ENCODE data around the gene MUC5B. TPM values are rescaled to one million over a fixed set of nuclear protein-coding genes. Genes with fewer than 3 reads are reported as not detected.

MUC5B gene
- total and polyA plus RNA-seq, 2 donors (not counting 3 experiments of a cell fraction or from before 2014, with no cell fraction given), result not detected

DNA sequence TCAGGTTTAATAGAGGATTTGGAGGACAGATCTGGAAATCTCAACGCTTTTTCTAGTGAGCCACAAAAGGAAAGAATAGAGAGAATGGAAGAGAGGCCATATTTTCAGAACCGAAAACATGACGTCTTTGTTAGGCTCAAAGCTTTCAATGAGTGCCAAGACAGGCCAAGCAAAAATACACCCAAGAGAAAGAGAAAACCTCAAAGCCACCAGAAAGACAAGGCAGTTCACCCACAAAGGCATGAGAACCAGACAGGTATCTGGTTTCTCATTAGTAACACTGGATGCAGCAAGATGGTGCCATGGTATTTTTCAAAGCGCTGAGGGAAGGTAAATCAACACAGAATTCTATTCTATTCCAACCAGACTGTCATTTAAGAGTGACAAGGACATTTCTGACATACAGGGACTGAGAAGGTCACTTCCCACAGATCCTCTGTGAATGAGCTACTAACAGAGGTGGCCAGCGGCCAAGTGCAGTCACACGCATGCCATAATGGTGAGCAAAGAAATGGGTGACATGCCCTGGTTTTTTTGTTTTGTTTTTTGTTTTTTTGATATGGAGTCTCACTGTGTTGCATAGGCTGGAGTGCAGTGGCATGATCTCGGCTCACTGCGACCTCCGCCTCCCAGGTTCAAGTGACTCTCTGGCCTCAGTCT, 44.7 kb downstream of the MUC5B start:
- Histone ChIP-seq H3K9ac (replicated peaks; ENCODE audit: extremely low read depth, insufficient read depth, low read length) (no peak overlapping the region), H3K4me2 (ENCODE audit: insufficient read depth, low read length) (no peak overlapping the region), H3K36me3 (ENCODE audit: control insufficient read depth in 2 of 2, extremely low read depth in 1 of 2, insufficient read depth in 2 of 2, low read length in 2 of 2) (no peaks in the 10 kb centered on the region), H3K4me3 (replicated peaks in 1 of 3; ENCODE audit: insufficient read depth in 1 of 3, low read depth in 1 of 3, low read length in 3 of 3) (no peak overlapping the region), H3K4me1 (ENCODE audit: control insufficient read depth, extremely low read depth, insufficient read depth, low read length) (peaks cover 4% of the 10 kb centered on the region), H3K27me3 (ENCODE audit: control insufficient read depth in 2 of 2, insufficient read depth in 2 of 2, low read length in 2 of 2) (no peaks in the 10 kb centered on the region), H3K27ac (ENCODE audit: insufficient read depth, low read depth, low read length) (no peak overlapping the region), H3K9me3 (replicated peaks; ENCODE audit: control insufficient read depth, insufficient read depth, low read length) (no peaks in the 10 kb centered on the region), H2AFZ (ENCODE audit: low read depth, low read length) (no peak overlapping the region), H4K20me1 (replicated peaks; ENCODE audit: control insufficient read depth, extremely low read depth, insufficient read depth, low read length) (no peaks in the 10 kb centered on the region), H3K79me2 (ENCODE audit: control insufficient read depth, insufficient read depth, low read length) (no peaks in the 10 kb centered on the region), H3K9me1 (replicated peaks; ENCODE audit: control insufficient read depth, extremely low read depth, insufficient read depth, low read length) (no peaks in the 10 kb centered on the region)
- ChIA-PET CTCF (no interaction called here), POLR2A (no interaction called here)
- no peak for FAIRE-seq
- TF ChIP-seq POLR2AphosphoS5 (IDR thresholded peaks at IDR 0.05; ENCODE audit: insufficient read depth, low read depth, low read length) (no peak), EZH2 (IDR thresholded peaks at IDR 0.05; ENCODE audit: borderline replicate concordance, low read depth, low read length, severe bottlenecking) (no peak), MYC (IDR thresholded peaks at IDR 0.05; ENCODE audit: low read depth, low read length) (no peak), FOS (IDR thresholded peaks at IDR 0.05; ENCODE audit: borderline replicate concordance, insufficient read depth, low read length) (no peak), JUN (IDR thresholded peaks at IDR 0.05; ENCODE audit: borderline replicate concordance, insufficient read depth, insufficient read length, low read depth) (no peak), POLR2A (IDR thresholded peaks at IDR 0.05; ENCODE audit: low read depth, low read length) (no peak)
- TF ChIP-seq, protein P1, sequence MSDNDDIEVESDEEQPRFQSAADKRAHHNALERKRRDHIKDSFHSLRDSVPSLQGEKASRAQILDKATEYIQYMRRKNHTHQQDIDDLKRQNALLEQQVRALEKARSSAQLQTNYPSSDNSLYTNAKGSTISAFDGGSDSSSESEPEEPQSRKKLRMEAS (IDR thresholded peaks at IDR 0.05; ENCODE audit: insufficient read depth, insufficient read length), result no peak
- TF ChIP-seq, protein P2, sequence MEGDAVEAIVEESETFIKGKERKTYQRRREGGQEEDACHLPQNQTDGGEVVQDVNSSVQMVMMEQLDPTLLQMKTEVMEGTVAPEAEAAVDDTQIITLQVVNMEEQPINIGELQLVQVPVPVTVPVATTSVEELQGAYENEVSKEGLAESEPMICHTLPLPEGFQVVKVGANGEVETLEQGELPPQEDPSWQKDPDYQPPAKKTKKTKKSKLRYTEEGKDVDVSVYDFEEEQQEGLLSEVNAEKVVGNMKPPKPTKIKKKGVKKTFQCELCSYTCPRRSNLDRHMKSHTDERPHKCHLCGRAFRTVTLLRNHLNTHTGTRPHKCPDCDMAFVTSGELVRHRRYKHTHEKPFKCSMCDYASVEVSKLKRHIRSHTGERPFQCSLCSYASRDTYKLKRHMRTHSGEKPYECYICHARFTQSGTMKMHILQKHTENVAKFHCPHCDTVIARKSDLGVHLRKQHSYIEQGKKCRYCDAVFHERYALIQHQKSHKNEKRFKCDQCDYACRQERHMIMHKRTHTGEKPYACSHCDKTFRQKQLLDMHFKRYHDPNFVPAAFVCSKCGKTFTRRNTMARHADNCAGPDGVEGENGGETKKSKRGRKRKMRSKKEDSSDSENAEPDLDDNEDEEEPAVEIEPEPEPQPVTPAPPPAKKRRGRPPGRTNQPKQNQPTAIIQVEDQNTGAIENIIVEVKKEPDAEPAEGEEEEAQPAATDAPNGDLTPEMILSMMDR (IDR thresholded peaks at IDR 0.05; ENCODE audit: extremely low read depth in 1 of 2, insufficient read depth in 1 of 2, low read depth in 1 of 2, low read length in 2 of 2), result no peak
- BruUV-seq (replicated peaks), result no TSS peak
- intact Hi-C loops (cut with micrococcal nuclease), result no loop called here
- DNase-seq (ENCODE audit: low read depth, low spot score), result no peak
- dilution Hi-C loops (cut with MboI; ENCODE audit: extremely low pct_ligation_motif_present, low sequenced_read_pairs), result no loop called here

Data from endothelial cell of umbilical vein (primary cell).